GM12878 (cell line): ENCODE results near the gene P2RX4.

Source experiments
- CEBPZ ChIP-seq: fragments of 150-350 bp; IDR thresholded peaks from 2 replicates; pipeline ENCODE4 v1.6.1; 2016; ENCODE audit warnings: low read depth, low read length
- CTCF ChIP-seq, 3 experiments: IDR thresholded peaks in 2 of 3; conservative IDR thresholded peaks in 1 of 3; 2 replicates each; pipeline ENCODE4 v1.5.1; 2011; ENCODE audit warnings: low read depth in 3 of 3, low read length in 3 of 3, mild to moderate bottlenecking in 3 of 3, control low read depth in 2 of 3, moderate library complexity in 2 of 3, inconsistent platforms in 1 of 3, mixed read lengths in 1 of 3; ENCODE audit not compliant: control insufficient read depth in 2 of 3, insufficient read depth in 1 of 3; ENCODE audit errors: extremely low read depth in 1 of 3
- MYC ChIP-seq: IDR thresholded peaks from 2 replicates; pipeline ENCODE4 v1.6.1; 2011; ENCODE audit warnings: mild to moderate bottlenecking, low read length, moderate library complexity, inconsistent platforms; ENCODE audit not compliant: insufficient read depth, insufficient replicate concordance, insufficient read length, severe bottlenecking
- NFYB ChIP-seq: IDR thresholded peaks from 2 replicates; pipeline ENCODE4 v1.6.1; 2011; ENCODE audit warnings: low read depth, mild to moderate bottlenecking, low read length, improper control_type of control experiment, moderate library complexity; ENCODE audit not compliant: insufficient read depth
- POLR2A ChIP-seq: IDR thresholded peaks from 2 replicates; pipeline ENCODE4 v1.6.1; 2011; ENCODE audit warnings: low read depth, mild to moderate bottlenecking, low read length

- TF ChIP-seq MYC, result no peak
- TF ChIP-seq POLR2A, result no peak
- no peak for TF ChIP-seq CEBPZ
- no peak for TF ChIP-seq NFYB
- TF ChIP-seq CTCF (IDR thresholded peaks at IDR 0.05 in 2 of 3, conservative IDR thresholded peaks at IDR 0.05 in 1 of 3; ENCODE audit: control insufficient read depth in 2 of 3, extremely low read depth in 1 of 3, insufficient read depth in 1 of 3, low read depth in 3 of 3, low read length in 3 of 3), result no peak
Observed at GRCh38 chr12:121184984-121185889, 24.7 kb upstream of the P2RX4 start.
